Activated T-helper 1 cell treated with anti-CD3 and anti-CD28 coated beads, Interleukin-2, amount 50 U/mL, for 16 hours (primary cell): Measurements from ENCODE around the gene C11orf21.
A peak's percentile ranks its signal among the peaks of the same experiment; 100 is the strongest.
"Not testable (repeated sequence)": the region's sequence is repeated elsewhere in the genome, so short reads cannot be mapped to it uniquely, and the experiment has no call there.

Source experiments
- DNase-seq, 2 donors: peaks; one replicate each; pipeline ENCODE4 v3.0.0-alpha.2; 2020; ENCODE audit warnings: low read depth in 1 of 2, low spot score in 1 of 2

The C11orf21 gene

DNA sequence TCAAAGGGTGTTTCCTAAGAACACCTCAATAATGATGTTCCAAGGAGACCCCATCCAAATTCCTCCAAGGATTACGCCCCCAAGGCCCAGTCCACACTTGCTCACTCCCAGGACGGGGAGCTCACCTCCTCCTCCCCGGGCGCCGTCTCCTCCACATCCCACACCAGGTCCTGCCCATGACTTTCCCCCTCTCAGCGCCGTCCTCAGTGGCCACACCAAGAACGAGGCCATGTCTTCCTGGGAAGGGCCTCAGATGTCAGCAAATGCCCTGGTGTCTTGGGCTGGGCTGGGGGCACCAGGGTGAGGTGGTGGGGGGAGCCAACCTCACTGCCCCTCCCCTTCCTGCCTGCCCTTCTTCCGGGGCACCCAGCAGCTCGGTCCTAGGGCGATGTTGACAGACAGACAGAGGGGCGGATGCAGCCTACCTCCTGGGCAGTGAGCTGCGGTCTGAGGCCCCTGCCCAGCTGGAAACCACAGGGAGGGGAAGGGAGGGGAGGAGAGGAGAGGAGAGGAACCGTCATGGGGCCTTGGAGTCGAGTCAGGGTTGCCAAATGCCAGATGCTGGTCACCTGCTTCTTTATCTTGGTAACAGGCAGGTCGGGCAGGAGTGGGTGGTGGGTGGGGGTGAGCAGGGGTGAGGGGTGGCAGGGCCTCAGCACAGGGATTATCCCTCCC lies at the start of gene C11orf21, which contains the start of gene TSPAN32:
C11orf21 (minus strand) TSS at position 288 of the 675 bp plus-strand sequence; CDS start at position 178, 110 bp downstream.
TSPAN32 (plus strand) TSS at position 383 of the 675 bp plus-strand sequence; CDS start at position 520, 137 bp downstream.
- peak in 1 of 2 donors; percentile 30 for DNase-seq

DNA sequence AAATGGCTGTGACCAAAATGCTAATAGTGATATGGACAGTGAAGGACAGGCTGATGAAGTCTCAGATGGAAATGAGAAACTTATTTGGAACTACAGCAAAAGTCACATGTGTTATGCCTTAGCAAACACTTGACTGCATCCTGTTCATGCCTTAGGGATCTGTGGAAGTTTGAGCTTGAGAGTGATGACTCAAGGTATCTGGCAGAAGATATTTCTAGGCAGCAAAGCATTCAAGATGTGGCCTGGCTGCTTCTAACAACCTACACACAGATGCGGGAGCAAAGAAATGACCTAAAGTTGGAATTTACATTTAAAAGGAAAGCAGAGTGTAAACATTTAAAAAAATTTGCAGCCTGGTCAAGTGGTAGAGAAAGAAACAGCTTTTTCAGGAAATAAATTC lies 47.3 kb upstream of the C11orf21 start:
- DNase-seq, result no peak

DNA sequence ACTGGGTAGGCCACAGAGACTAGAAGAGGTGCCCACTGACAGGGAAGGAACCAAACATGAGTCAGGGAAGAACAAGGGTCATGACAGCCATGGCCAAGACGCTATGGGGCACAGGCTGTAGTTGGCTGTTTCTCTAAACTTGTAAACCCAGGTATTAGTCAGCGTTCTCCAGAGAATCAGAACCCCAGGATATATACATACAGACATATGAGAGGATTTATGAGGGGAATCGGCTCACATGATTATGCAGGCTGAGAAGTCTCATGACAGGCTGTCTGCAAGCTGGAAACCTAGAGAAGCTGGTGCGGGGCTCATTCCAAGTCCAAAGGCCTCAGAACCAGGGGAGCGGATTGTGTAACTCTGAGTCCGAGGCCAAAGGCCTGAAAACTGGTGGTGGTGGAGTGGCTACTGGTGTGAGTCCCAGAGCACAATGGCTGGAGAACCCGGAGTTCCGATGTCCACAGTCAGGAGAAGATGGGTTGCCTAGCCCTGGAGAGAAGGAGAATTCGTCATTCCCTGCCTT lies 45.7 kb upstream of the C11orf21 start:
- no peak for DNase-seq

DNA sequence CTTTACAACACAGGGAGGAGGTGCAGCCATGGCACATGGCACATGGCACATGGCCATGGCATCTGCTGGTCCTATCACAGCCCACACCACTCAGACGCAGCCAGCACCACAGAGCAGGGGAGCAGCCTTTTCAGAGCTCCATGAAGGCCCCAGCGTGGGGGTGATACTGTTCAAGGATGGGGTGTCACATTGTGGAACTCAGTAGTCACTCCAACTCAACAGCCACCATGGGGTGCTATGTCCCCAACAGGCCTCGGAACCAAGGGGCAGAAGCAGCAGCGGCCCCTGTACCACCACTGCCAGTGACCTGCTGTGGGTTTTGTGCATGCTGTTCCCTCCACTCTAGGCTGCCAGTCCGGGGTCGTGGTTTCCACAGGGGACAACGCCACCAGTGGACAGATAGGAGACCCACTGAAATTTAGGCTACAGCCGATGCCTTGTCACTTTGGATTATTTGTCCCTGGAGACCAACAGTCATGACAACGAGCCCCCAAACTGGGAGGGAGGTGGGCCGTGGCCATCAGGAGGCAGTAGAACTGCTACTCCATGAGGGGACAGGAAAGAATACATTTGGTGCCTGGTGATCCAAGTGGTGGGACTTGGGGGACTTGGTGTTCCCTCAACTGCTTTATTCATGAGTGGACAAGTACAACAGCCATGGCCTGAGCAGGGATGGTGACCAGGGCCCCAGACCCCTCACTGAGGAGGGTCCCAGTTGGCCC lies 45.0 kb upstream of the C11orf21 start:
- DNase-seq, result no peak

DNA sequence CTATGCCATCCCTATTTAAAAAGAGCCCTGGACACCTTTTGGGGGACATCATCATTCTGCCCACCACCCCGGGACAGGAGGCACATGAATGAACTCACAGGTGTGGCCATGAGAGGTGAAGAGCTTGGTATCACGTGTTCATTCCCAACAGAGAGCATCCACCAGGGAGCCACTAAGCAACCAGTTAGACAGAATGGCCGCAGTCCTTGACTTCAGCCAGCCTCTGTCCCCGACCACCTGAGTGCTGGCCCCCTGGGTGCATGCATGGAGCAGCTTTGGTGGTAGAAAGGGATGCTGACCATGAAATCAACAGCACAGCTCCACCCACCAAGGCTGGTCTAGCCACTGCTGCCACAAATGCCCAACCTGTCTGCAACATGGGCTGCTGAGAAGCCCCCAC lies 44.3 kb upstream of the C11orf21 start:
- no peak for DNase-seq

DNA sequence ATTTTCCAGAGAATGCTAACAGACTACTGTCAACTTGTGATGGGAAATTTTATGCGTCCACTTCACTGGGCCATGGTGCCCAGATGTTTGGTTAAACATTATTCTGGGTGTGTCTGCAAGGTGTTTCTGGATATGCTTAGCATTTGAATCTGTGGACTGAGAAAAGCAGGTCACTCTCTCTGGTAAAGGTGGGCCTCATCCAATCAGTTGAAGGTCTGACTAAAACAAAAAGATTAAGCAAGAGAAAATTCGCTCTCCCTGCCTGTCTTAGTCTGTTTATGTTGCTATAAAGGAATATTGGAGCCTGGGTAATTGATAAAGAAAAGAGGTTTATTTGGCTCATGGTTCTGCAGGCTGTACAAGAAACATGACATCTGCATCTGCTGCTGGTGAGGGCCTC lies 43.3 kb upstream of the C11orf21 start:
- no peak for DNase-seq

DNA sequence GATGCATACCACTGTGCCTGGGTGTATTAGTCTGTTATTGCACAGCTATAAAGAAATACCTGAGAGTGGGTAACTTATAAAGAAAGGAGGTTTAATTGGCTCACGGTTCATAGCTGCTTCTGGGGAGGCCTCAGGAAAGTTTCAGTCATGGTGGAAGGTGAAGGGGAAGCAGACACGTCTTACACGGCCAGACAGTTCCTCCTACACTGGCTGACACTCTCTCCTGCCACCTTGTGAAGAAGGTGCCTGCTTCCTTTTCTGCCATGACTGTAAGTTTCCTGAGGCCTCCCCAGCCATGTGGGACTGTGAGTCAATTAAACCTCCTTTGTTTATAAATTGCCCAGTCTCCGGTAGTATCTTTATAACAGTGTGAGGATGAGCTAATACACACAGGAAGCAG lies 41.8 kb upstream of the C11orf21 start:
- no peak for DNase-seq

DNA sequence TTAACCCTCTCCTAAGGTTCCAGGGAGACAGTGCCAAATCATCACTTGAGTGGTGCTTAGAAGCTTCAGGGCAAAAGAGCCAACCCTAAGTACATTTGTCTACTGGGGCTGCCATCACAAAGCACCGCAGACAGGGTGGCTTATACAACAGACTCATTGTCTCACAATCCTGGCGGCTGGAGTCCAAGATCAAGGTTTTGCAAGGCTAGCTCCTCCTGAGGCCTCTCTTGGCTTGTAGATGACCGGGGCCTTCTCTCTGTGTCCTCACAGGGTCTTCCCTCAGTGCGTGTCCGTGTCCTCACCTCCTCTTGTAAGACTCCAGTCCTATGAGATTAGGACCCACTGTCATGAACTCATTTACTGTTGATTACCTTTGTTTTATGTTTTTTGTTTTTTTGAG lies 41.3 kb upstream of the C11orf21 start:
- no peak for DNase-seq

DNA sequence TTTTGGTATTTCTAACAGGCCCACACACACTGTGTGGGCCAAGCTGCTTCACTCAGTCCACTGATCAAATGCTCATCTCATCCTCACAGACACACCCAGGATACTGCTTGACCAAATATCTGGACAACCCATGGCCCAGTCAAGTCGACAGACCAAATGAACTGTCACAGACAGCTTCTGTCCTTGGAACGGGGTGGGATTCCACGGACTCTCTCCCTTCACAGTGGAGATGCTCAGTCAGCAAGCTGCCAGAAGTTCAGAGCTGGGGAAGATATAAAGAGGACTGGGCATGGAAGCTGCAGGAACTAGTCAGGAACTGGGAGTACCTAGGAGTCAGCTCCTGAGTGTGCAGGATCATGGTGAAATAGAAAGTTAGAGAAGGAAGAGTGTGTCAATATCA lies 40.8 kb upstream of the C11orf21 start:
- DNase-seq, result no peak

DNA sequence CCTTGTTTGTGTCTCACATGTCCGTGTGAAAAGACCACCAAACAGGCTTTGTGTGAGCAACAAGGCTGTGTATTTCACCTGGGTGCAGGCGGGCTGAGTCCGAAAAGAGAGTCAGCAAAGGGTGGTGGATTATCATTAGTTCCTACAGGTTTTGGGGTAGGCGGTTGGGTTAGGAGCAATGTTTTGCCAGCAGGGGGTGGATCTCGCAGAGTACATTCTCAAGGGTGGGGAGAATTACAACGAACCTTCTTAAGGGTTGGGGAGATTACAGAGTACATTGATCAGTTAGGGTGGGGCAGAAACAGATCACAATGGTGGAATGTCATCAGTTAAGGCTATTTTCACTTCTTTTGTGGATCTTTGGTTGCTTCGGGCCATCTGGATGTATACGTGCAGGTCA lies 37.0 kb upstream of the C11orf21 start:
- DNase-seq, result not testable (repeated sequence)

DNA sequence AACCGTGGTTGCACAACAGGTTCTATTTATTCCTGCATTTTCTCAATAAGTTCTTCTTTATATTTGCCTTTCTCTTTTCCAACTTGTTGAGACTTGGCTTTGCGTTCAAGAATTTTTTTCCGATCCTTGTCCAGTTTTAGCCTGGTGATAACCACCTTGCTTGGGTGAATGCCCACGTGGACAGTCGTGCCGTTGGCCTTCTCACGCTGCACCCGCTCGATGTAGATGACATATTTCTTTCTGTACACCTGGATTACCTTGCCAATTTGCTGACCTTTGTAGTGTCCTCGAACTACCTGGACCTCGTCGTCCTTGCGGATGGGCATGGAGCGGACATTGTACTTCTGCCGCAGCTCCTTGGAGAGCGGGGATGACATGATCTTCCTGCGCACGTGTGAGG lies 33.6 kb upstream of the C11orf21 start:
- not testable (repeated sequence) for DNase-seq

DNA sequence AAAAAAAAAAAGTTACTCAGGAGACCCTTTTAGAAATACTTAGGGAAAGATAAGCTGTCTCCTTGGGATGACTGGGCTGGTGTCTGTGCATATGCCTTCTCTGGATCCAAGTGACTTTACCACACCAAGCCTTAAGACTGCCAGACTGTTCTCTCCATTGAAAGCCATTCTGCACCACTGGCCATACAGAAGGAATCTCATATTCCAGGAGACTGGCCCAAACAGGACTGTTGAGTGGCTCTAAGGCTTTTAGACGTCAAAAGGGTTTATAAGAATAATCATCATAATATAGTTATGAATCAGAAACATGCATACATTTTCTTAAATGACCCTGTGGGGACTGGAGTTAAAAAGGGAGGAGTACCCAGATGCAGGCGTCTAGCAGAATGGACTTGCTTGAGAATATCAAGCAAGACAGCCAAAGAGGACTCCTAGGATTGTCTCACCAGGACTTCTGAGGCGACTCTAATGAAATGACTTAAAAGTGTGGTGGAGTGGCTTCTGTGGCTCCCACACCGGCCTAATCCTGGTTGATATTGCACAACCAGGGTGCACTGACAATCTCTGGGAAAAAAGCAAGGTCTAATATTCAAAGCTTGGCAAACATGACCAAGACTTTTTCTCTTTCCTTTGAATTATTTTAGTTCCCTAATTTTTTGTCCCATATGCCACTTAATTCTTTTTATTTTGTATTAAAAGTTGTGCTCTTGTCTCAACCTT lies 31.9 kb upstream of the C11orf21 start:
- not testable (repeated sequence) for DNase-seq

DNA sequence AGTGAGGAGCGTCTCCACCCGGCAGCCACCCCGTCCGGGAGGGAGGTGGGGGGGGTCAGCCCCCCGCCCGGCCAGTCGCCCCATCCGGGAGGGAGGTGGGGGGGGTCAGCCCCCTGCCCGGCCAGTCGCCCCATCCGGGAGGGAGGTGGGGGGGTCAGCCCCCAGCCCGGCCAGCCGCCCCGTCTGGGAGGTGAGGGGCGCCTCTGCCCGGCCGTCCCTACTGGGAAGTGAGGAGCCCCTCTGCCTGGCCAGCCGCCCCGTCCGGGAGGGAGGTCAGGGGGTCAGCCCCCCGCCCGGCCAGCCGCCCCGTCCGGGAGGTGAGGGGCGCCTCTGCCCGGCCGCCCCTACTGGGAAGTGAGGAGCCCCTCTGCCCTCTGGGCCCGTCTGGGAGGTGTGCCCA lies 30.9 kb upstream of the C11orf21 start:
- not testable (repeated sequence) for DNase-seq

DNA sequence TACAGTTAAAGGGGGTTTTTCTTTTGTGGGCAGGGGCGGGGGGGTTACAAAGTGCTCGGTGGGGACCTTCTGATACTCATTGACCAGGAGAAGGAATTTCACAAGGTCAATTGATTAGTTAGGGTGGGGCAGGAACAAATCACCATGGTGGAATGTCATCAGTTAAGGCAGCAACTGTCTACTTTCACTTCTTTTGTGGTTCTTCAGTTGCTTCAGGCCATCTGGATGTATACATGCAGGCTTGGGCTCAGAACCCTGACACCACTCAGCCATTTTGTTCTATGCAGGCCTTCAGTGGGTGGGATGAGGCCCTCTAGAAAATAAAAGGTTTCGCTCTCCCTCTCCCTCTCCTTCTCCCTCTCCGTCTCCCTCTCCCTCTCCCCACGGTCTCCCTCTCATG lies 29.7 kb upstream of the C11orf21 start:
- no peak for DNase-seq

DNA sequence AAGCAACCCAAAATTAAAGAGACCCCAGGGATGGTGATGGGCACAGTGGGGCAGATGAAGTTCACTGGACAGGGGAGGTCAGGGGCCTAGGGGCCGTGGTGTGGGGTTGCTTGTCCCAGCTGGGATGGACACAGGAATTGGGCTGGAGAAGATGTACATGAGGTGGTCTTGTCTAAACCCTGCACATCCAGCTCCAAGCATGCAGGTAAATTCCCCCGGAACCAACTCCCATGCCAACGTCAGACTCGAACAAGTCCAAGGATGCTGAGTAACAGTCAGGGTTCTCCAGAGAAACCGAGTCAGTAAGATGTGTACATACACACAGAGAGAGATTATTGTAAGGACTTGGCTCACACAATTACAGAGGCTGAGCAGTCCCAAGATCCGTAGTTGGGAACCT lies 29.0 kb upstream of the C11orf21 start:
- no peak for DNase-seq

DNA sequence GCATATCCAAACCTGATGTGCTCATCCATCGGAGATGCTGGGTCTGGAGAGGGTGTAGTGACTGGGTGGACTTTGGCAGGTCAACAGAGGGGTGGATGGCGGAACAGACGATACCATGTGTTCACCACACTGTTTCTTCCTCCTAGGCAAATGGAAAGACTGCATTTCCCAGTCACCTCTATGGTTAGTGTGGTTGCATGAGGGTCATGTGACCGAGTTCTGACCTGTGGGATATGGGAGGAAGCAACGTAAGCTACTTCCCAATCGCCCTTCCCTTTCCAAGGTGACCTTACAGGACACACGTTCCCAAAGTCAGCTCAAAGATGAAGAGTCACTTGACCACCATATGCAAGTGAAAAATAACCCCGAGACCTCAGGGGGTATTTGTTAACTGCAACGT lies 27.8 kb upstream of the C11orf21 start:
- DNase-seq, result no peak

DNA sequence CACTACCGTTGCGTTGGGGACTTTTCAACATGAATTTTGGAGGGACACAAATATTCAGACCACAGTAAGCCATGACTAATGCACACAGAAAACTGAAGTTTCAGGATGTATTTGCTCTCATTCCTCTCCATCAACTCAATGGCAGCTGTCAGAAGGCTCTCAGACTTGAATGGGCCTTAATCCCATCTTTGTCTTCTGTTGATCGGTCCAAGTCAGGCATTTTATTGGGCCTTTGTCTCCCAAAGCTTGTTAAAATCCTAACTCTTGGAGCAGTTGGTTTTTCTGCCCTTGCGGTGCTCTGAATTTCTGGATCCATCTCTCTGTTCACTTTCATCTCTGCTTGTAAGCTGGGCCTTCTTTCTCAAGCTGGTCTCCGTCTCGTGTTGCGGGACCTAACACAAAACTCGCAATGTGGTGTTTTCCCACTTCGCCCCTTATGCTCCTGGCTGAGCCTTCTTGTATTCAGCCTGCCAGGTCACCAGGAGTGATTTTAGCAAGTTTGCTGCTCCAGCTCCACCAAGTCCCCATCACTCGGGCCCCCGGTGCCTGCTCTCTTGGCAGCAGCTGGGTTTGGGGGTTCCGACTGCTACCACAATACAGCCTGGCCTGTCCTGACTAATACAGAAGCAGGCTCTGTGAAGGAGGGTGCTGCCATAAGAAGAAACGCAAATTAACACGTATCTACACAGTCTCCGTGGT lies 27.1 kb upstream of the C11orf21 start:
- no peak for DNase-seq

DNA sequence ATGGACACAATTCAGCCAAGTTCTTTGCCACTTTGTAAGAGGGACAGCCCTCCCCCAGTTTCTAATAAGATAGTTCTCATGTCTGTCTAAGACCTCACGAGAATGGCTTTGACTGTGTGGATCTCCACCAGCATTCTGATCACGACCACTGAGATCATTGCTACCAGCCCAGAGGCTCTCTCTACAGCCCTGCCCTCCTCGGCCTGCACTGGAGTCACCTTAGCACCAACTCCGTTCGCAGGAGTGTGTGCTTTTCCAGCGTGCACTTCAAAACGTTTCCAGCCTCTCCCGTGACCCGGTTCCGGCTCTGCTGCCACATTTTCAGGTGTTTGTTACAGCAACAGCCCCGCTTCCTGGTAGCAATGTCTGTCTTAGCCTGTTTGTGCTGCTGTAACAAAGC lies 26.3 kb upstream of the C11orf21 start:
- no peak for DNase-seq

DNA sequence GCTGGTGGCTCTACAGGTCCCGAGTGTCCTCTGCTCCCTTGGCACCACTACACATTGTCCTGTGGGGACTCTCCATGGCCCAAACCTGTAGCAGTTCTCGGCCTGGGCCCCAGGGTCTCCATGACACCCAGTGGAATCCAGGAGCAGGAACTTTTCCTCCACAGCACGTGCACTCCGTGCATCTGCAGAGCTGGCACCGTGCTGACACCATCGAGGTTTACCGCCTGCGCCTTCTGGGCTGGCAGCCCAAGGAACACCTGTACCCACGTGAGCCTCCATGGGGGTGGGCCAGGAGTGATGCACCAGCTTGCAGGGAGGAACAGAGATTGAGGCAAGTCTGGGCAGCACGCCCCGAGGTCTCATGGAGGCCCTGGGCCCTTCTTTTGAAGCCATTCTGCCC lies 25.3 kb upstream of the C11orf21 start:
- no peak for DNase-seq

DNA sequence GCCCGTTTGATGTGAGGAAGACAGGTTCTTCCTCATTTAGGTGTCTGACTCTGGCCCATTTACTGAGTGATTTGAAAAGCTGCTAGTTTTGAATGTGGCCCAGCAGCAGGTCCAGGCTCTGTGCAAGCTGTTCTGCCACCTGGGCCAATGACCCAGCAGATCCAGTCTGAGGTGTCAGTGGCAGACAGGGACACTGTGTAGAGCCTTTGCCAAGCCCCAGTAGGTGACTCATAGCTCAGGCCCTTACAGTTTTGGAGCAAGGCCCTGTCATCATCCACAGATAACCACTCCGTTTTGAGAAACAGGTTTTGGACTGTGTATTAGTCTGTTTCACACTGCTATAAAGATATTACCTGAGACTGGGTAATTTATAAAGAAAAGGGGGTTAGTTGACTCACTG lies 24.0 kb upstream of the C11orf21 start:
- DNase-seq, result no peak

DNA sequence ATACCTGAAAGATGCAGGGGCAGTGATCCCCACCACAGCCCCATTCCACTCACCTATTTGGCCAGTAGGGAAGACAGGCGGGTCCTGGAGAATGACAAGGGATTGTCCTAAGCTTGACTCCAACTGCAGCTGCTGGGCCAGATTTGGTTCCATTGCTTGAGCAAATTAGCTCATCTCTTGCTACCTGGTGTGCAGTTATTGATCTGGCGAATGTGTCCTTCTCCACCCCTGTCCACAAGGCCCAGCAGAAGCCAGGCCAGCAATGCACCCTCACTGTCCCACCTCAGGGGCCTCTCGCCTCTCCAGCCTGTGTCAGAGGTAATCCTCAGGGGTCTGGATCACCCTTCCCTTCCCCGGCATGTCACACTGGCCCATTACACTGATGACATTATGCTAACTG lies 23.4 kb upstream of the C11orf21 start:
- DNase-seq, result no peak
